SJSA1 (cell line): ENCODE data around the gene LNX1. TPM values are rescaled to one million over a fixed set of nuclear protein-coding genes. Genes with fewer than 3 reads are reported as not detected.
A peak's percentile ranks its signal among the peaks of the same experiment; 100 is the strongest.

ENCODE experiments used
- DNase-seq, 2 experiments: peaks; one replicate each; pipeline ENCODE4 v3.0.0-alpha.2; 2015 to 2020; ENCODE audit warnings: low spot score in 2 of 2, low read depth in 1 of 2
- H3K27ac ChIP-seq: fragments of 250-450 bp; sonication (Bioruptor Pico); 2 replicates; pipeline ENCODE4 v1.5.1; 2020; ENCODE audit warnings: mild to moderate bottlenecking, moderate library complexity
- H3K27me3 ChIP-seq: fragments of 250-450 bp; sonication (Bioruptor Pico); replicated peaks from 2 replicates; pipeline ENCODE4 v1.5.1; 2020; ENCODE audit warnings: mild to moderate bottlenecking, moderate library complexity
- H3K36me3 ChIP-seq: fragments of 250-450 bp; sonication (Bioruptor Pico); 2 replicates; pipeline ENCODE4 v1.5.1; 2020; ENCODE audit warnings: mild to moderate bottlenecking
- H3K4me1 ChIP-seq: fragments of 250-450 bp; sonication (Bioruptor Pico); replicated peaks from 2 replicates; pipeline ENCODE4 v1.6.1; 2021; ENCODE audit warnings: mild to moderate bottlenecking
- H3K4me3 ChIP-seq: fragments of 250-450 bp; sonication (Bioruptor Pico); 2 replicates; pipeline ENCODE4 v1.5.1; 2020; ENCODE audit warnings: mild to moderate bottlenecking
- H3K9me3 ChIP-seq: fragments of 250-450 bp; sonication (Bioruptor Pico); replicated peaks from 2 replicates; pipeline ENCODE4 v1.5.1; 2020; ENCODE audit warnings: mild to moderate bottlenecking
- total RNA-seq: library from RNA; depleted of rRNA; stranded (reverse); fragments of >200 nt; shearing (Covaris generic); gene quantifications from 2 replicates; pipeline ENCODE4 v1.2.3, GENCODE V29; 2014

Gene LNX1
- total RNA-seq, 1 experiment from 2014 or later: not detected

- H3K27ac ChIP-seq: no peak overlapping the region
These were observed 2.5 kb upstream of the LNX1 start for GRCh38 chr4:53593765-53594164.

GRCh38 chr4:53592686-53593501 lies 1.6 kb upstream of the LNX1 start:
- Histone ChIP-seq H3K27me3 (no peaks in the 10 kb centered on the region), H3K36me3 (no peaks in the 10 kb centered on the region), H3K9me3 (no peaks in the 10 kb centered on the region), H3K4me1 (peaks cover 10% of the 10 kb centered on the region), H3K27ac (no peak overlapping the region), H3K4me3 (no peak overlapping the region)
- no peak for DNase-seq

More at GRCh38 chr4:53593765-53594164, 2.5 kb upstream of the LNX1 start:
- Histone ChIP-seq H3K36me3 (no peaks in the 10 kb centered on the region), H3K4me1 (peaks cover 10% of the 10 kb centered on the region), H3K27me3 (no peaks in the 10 kb centered on the region), H3K9me3 (no peaks in the 10 kb centered on the region), H3K4me3 (no peak overlapping the region)
- no peak for DNase-seq

GRCh38 chr4:53592122-53592521 lies 836 bp upstream of the LNX1 start:
- Histone ChIP-seq H3K9me3 (no peaks in the 10 kb centered on the region), H3K27ac (no peak overlapping the region), H3K27me3 (no peaks in the 10 kb centered on the region), H3K36me3 (no peaks in the 10 kb centered on the region), H3K4me1 (peaks cover 13% of the 10 kb centered on the region), H3K4me3 (no peak overlapping the region)
- DNase-seq: no peak

GRCh38 chr4:53590187-53590586 lies 1.1 kb downstream of the LNX1 start:
- no peak for DNase-seq
- Histone ChIP-seq H3K4me3 (no peak overlapping the region), H3K27me3 (no peaks in the 10 kb centered on the region)

GRCh38 chr4:53589511-53589910 lies 1.8 kb downstream of the LNX1 start:
- DNase-seq: no peak
- H3K27me3 ChIP-seq: no peaks in the 10 kb centered on the region

More at GRCh38 chr4:53590187-53590586, 1.1 kb downstream of the LNX1 start:
- peaks cover 27% of the 10 kb centered on the region for H3K4me1 ChIP-seq
- no peak overlapping the region for H3K27ac ChIP-seq
- H3K36me3 ChIP-seq: no peaks in the 10 kb centered on the region
- H3K9me3 ChIP-seq: no peaks in the 10 kb centered on the region

GRCh38 chr4:53587135-53587534 lies 4.2 kb downstream of the LNX1 start:
- no peak for DNase-seq
- Histone ChIP-seq H3K9me3 (no peaks in the 10 kb centered on the region), H3K4me3 (no peak overlapping the region), H3K27ac (no peak overlapping the region), H3K27me3 (no peaks in the 10 kb centered on the region), H3K4me1 (peaks cover 27% of the 10 kb centered on the region), H3K36me3 (no peaks in the 10 kb centered on the region)

More at GRCh38 chr4:53589511-53589910, 1.8 kb downstream of the LNX1 start:
- Histone ChIP-seq H3K4me3 (no peak overlapping the region), H3K4me1 (peaks cover 27% of the 10 kb centered on the region), H3K36me3 (no peaks in the 10 kb centered on the region), H3K27ac (no peak overlapping the region), H3K9me3 (no peaks in the 10 kb centered on the region)

GRCh38 chr4:53586121-53586816 lies 5.0 kb downstream of the LNX1 start:
- no peaks in the 10 kb centered on the region for H3K36me3 ChIP-seq
- peaks cover 27% of the 10 kb centered on the region for H3K4me1 ChIP-seq
- no peak overlapping the region for H3K4me3 ChIP-seq
- peak overlapping the region; percentile 39; the same call in 1 of the 2 replicates for H3K27ac ChIP-seq
- DNase-seq: peak; percentile 68 to 74
- H3K27me3 ChIP-seq: no peaks in the 10 kb centered on the region
- no peaks in the 10 kb centered on the region for H3K9me3 ChIP-seq

- no peaks in the 10 kb centered on the region for H3K9me3 ChIP-seq
- H3K27ac ChIP-seq: no peak overlapping the region
- no peak for DNase-seq
- H3K4me3 ChIP-seq: no peak overlapping the region
- no peaks in the 10 kb centered on the region for H3K36me3 ChIP-seq
- H3K27me3 ChIP-seq: no peaks in the 10 kb centered on the region
- peaks cover 30% of the 10 kb centered on the region for H3K4me1 ChIP-seq
These were observed 6.6 kb downstream of the LNX1 start for GRCh38 chr4:53584658-53585057.

GRCh38 chr4:53583513-53583912 lies 7.8 kb downstream of the LNX1 start:
- no peak overlapping the region for H3K4me3 ChIP-seq
- H3K27ac ChIP-seq: no peak overlapping the region
- no peaks in the 10 kb centered on the region for H3K9me3 ChIP-seq
- H3K4me1 ChIP-seq: peaks cover 31% of the 10 kb centered on the region
- no peaks in the 10 kb centered on the region for H3K27me3 ChIP-seq
- no peaks in the 10 kb centered on the region for H3K36me3 ChIP-seq
- no peak for DNase-seq

GRCh38 chr4:53582194-53582593 lies 9.1 kb downstream of the LNX1 start:
- Histone ChIP-seq H3K36me3 (no peaks in the 10 kb centered on the region), H3K4me3 (no peak overlapping the region), H3K9me3 (no peaks in the 10 kb centered on the region), H3K27ac (no peak overlapping the region), H3K27me3 (no peaks in the 10 kb centered on the region), H3K4me1 (peaks cover 36% of the 10 kb centered on the region)
- no peak for DNase-seq

GRCh38 chr4:53580274-53580673 lies 11.0 kb downstream of the LNX1 start:
- no peak for DNase-seq
- H3K27me3 ChIP-seq: no peaks in the 10 kb centered on the region
- no peaks in the 10 kb centered on the region for H3K9me3 ChIP-seq
- H3K36me3 ChIP-seq: no peaks in the 10 kb centered on the region
- H3K4me3 ChIP-seq: no peak overlapping the region
- no peak overlapping the region for H3K27ac ChIP-seq
- H3K4me1 ChIP-seq: peaks cover 35% of the 10 kb centered on the region

GRCh38 chr4:53579826-53580225 lies 11.5 kb downstream of the LNX1 start:
- no peaks in the 10 kb centered on the region for H3K27me3 ChIP-seq
- no peak overlapping the region for H3K27ac ChIP-seq
- H3K4me3 ChIP-seq: no peak overlapping the region
- H3K4me1 ChIP-seq: peaks cover 35% of the 10 kb centered on the region
- H3K9me3 ChIP-seq: no peaks in the 10 kb centered on the region
- no peak for DNase-seq
- H3K36me3 ChIP-seq: no peaks in the 10 kb centered on the region

GRCh38 chr4:53576676-53577372 lies 14.5 kb downstream of the LNX1 start:
- Histone ChIP-seq H3K36me3 (no peaks in the 10 kb centered on the region), H3K27ac (no peak overlapping the region), H3K4me1 (peaks cover 41% of the 10 kb centered on the region), H3K9me3 (no peaks in the 10 kb centered on the region), H3K4me3 (no peak overlapping the region), H3K27me3 (no peaks in the 10 kb centered on the region)
- DNase-seq: peak in 1 of 2 experiments; percentile 79
